HepG2 (cell line): ENCODE data around the gene HSPE1. TPM values are rescaled to one million over a fixed set of nuclear protein-coding genes. Genes with fewer than 3 reads are reported as not detected.

Experiments
- BRF2 ChIP-seq: sonication (generic); formaldehyde crosslinking; IDR thresholded peaks from 2 replicates; pipeline ENCODE4 v1.8.1; 2022; ENCODE audit warnings: mild to moderate bottlenecking, missing genetic modification reagents
- FOXO4 ChIP-seq: sonication (generic); formaldehyde crosslinking; conservative IDR thresholded peaks from 2 replicates; pipeline ENCODE4 v1.8.1; 2023; ENCODE audit warnings: missing genetic modification reagents
- MAFG ChIP-seq: sonication (generic); formaldehyde crosslinking; IDR thresholded peaks from 2 replicates; pipeline ENCODE4 v1.5.1; 2020; ENCODE audit warnings: mild to moderate bottlenecking, missing genetic modification reagents
- MTF1 ChIP-seq: sonication (generic); formaldehyde crosslinking; IDR thresholded peaks from 2 replicates; pipeline ENCODE4 v1.5.0; 2020; ENCODE audit warnings: missing genetic modification reagents
- NRL ChIP-seq: sonication (generic); formaldehyde crosslinking; IDR thresholded peaks from 2 replicates; pipeline ENCODE4 v1.5.0; 2020; ENCODE audit warnings: missing genetic modification reagents, mild to moderate bottlenecking, moderate library complexity, borderline replicate concordance
- PHF5A ChIP-seq: IDR thresholded peaks from one replicate; pipeline ENCODE4 v1.6.1; 2018; ENCODE audit warnings: low read depth, missing genetic modification reagents; ENCODE audit not compliant: unreplicated experiment
- TCF7 ChIP-seq: sonication (generic); IDR thresholded peaks from 2 replicates; pipeline ENCODE4 v1.6.1; 2016; ENCODE audit warnings: antibody characterized with exemption, low read depth
- ZFP1 ChIP-seq: IDR thresholded peaks from 2 replicates; pipeline ENCODE4 v1.6.1; 2016
- ZNF501 ChIP-seq: sonication (generic); formaldehyde crosslinking; IDR thresholded peaks from 2 replicates; pipeline ENCODE4 v1.5.1; 2020; ENCODE audit warnings: mild to moderate bottlenecking, moderate library complexity, missing genetic modification reagents
- ZNF784 ChIP-seq: sonication (generic); formaldehyde crosslinking; IDR thresholded peaks from 2 replicates; pipeline ENCODE4 v1.5.1; 2020; ENCODE audit warnings: missing genetic modification reagents, mild to moderate bottlenecking, borderline replicate concordance
- ZNF891 ChIP-seq: sonication (generic); formaldehyde crosslinking; IDR thresholded peaks from 2 replicates; pipeline ENCODE4 v1.5.0; 2020; ENCODE audit warnings: mild to moderate bottlenecking, missing genetic modification reagents
- polyA plus RNA-seq, 8 experiments: library from polyadenylated mRNA; depleted of rRNA in 3 of 8; stranded (reverse) in 7 of 8; unstranded in 1 of 8; fragments of >200 nt; fragmentation: Illumina TruSeq in 4 of 8; extraction: Trizol in 4 of 8; gene quantifications; 2 replicates each; pipeline versions ENCODE4 v1.2.1 to v1.2.3, GENCODE V29; 2011 to 2016; ENCODE audit warnings: low read depth in 4 of 8, missing spikeins in 1 of 8, mixed read lengths in 1 of 8; ENCODE audit not compliant: insufficient read depth in 1 of 8
- total RNA-seq, 5 experiments: library from RNA; depleted of rRNA; stranded (reverse); fragments of >200 nt; fragmentation: Illumina TruSeq; extraction: Trizol; gene quantifications; 2 replicates each; pipeline ENCODE4 v1.2.3, GENCODE V29; 2016; ENCODE audit warnings: low read depth in 1 of 5
- TF ChIP-seq, protein P1 (sequence below): sonication (generic); formaldehyde crosslinking; IDR thresholded peaks from 2 replicates; pipeline ENCODE4 v1.4.0; 2020; ENCODE audit warnings: mild to moderate bottlenecking, missing genetic modification reagents
- TF ChIP-seq, protein P2 (sequence below): sonication (generic); formaldehyde crosslinking; IDR thresholded peaks from 2 replicates; pipeline ENCODE4 v1.8.1; 2023; ENCODE audit warnings: mild to moderate bottlenecking, inconsistent platforms, moderate library complexity, missing genetic modification reagents, borderline replicate concordance

HSPE1 gene
- total and polyA plus RNA-seq, 2 of the 13 experiments (the other 11 are each of a cell fraction or from before 2014, with no cell fraction given) = 244 to 823 TPM

DNA sequence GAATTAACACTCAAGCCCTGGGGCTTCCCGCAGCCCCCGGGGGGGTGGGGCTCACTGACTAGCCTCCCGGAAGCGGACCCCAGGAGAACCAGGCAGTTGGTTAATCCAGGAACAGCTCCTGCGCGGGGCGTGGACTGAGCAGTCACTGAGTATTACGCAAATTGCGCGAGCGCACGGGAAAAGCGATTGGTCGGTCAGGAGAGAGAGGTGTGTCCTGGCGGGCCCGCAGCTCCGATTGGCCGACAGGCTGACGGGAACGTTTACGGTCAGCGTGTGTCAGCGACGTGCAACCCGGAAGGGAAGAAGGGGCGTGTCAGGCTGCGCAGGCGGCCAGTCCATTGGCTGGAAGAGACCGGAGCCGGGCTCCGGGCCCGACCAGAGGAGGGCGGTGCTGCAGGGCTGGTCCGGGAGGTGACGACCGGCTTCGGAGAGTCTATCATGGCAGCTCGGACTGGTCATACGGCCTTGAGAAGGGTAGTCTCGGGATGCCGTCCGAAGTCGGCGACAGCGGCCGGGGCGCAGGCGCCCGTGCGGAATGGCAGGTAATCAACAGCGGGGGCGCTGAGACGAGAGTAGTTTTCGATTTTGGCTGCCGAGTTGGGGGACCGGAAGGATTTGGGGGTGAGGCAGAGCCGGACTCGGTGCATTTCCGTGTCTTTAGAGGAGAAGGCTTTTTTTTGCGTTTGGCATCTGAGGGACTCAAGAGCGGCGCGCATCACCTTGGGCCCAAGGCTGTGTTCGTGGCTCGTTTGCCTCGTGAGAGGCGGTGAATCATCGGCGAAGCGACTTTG is 46.9 kb upstream of the HSPE1 start, which contains the start of gene COQ10B (continued):
- TF ChIP-seq NRL (CRISPR knock-in tag) = peak; percentile 82
- TF ChIP-seq ZFP1 = no peak
- peak; percentile 98 for TF ChIP-seq ZNF501
- TF ChIP-seq ZNF784 (CRISPR knock-in tag) = no peak
- peak; percentile 22; the same call in 1 of the 2 replicates for TF ChIP-seq ZNF891 (CRISPR knock-in tag)
- TF ChIP-seq FOXO4 (CRISPR knock-in tag) = 0 out of 2 replicates have a peak, but pooled peaks have one; percentile 88
- TF ChIP-seq, protein P1, sequence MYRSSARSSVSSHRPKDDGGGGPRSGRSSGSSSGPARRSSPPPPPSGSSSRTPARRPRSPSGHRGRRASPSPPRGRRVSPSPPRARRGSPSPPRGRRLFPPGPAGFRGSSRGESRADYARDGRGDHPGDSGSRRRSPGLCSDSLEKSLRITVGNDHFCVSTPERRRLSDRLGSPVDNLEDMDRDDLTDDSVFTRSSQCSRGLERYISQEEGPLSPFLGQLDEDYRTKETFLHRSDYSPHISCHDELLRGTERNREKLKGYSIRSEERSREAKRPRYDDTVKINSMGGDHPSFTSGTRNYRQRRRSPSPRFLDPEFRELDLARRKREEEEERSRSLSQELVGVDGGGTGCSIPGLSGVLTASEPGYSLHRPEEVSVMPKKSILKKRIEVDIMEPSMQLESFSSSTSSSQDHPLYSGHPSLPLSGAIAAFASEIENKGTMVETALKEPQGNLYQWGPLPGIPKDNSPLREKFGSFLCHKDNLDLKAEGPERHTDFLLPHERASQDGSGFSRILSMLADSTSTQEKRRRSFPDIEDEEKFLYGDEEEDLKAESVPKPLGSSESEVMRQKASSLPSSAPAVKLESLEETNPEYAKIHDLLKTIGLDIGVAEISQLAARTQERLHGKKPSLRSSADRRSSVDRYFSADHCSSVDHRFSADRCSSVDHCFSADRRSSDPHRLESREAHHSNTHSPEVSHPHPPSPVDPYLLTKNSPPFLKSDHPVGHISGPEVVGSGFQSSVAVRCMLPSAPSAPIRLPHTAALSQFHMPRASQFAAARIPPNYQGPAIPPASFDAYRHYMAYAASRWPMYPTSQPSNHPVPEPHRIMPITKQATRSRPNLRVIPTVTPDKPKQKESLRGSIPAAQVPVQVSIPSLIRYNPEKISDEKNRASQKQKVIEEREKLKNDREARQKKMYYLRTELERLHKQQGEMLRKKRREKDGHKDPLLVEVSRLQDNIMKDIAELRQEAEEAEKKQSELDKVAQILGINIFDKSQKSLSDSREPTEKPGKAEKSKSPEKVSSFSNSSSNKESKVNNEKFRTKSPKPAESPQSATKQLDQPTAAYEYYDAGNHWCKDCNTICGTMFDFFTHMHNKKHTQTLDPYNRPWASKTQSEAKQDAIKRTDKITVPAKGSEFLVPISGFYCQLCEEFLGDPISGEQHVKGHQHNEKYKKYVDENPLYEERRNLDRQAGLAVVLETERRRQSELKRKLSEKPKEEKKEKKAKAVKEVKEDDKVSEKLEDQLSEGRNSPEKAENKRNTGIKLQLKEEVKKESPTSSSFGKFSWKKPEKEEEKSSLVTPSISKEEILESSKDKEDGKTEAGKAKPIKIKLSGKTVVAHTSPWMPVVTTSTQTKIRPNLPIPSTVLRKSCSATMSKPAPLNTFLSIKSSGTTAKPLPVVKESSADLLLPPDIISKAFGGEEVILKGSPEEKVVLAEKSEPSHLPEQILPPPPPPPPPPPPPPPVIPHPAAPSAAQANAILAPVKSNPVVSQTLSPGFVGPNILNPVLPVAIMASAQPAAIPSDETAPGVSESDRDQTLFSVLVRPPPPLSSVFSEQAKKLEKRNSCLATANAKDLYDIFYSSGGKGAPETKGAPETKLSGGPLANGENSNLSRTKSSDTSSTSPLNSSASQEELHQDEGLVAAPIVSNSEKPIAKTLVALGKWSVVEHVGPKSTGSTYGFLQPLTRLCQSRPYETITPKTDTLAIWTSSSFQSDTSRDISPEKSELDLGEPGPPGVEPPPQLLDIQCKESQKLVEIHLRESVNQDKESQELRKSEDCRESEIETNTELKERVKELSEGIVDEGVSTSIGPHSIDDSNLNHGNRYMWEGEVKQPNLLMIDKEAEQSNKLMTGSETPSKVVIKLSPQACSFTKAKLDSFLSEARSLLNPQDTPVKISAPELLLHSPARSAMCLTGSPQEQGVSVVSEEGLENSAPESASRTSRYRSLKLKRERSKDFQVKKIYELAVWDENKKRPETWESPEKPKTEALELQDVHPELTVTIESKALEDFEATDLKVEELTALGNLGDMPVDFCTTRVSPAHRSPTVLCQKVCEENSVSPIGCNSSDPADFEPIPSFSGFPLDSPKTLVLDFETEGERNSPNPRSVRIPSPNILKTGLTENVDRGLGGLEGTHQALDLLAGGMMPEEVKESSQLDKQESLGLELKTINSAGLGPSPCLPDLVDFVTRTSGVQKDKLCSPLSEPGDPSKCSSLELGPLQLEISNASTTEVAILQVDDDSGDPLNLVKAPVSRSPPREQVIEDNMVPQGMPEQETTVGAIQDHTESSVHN = peak; percentile 43; the same call in 1 of the 2 replicates
- TF ChIP-seq TCF7 = no peak
- TF ChIP-seq MAFG (CRISPR knock-in tag) = no peak
- TF ChIP-seq, protein P2, sequence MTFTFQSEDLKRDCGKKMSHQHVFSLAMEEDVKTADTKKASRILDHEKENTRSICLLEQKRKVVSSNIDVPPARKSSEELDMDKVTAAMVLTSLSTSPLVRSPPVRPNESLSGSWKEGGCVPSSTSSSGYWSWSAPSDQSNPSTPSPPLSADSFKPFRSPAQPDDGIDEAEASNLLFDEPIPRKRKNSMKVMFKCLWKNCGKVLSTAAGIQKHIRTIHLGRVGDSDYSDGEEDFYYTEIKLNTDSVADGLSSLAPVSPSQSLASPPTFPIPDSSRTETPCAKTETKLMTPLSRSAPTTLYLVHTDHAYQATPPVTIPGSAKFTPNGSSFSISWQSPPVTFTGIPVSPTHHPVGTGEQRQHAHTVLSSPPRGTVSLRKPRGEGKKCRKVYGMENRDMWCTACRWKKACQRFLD (CRISPR knock-in tag) = peak; percentile 74; the same call in 1 of the 2 replicates
- TF ChIP-seq PHF5A (CRISPR knock-in tag) = peak; percentile 34
- TF ChIP-seq BRF2 (CRISPR knock-in tag) = peak; percentile 76
- no peak for TF ChIP-seq MTF1 (CRISPR knock-in tag)
